T-helper 1 cell treated with Interleukin-12 subunit alpha and Interleukin-12 subunit beta and Interleukin-4 antibody, amounts not matched to agents 30 ng/mL and 1 ng/mL, for 36 hours (primary cell): Measurements from ENCODE around the gene HLF. TPM values are rescaled to one million over a fixed set of nuclear protein-coding genes. Genes with fewer than 3 reads are reported as not detected.

Source experiments
- intact Hi-C: fragments of 100-400 bp; cut with micrococcal nuclease; formaldehyde crosslinking; loops from one replicate; pipeline ENCODE4 v1.15.1; 2024
- total RNA-seq: library from RNA; stranded (reverse); gene quantifications from 2 replicates; pipeline ENCODE4 v1.2.3, GENCODE V29; 2022

Gene HLF
- total RNA-seq, 1 donor from 2014 or later = 2.4 TPM

DNA sequence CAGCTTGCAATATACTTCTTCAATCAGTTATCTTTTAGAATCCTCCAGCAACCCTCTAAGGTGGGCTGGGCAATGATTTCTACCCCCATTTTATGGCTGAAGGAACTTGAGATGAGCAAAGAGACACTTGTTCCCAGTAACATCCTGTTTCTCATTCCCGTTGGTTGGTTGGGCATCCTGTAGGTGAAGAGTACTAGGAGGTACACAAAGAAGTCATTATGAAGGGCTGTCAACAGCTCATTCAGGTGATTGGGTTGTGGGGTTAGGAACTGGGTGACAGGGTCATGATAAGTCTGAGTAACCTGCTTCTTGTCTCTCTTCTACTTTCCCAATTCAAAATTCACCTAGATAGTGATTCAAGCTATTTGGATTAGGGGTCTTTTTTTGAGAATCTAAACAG, 80.4 kb downstream of the HLF start:
- intact Hi-C loops = loop anchor here (2.0 kb wide), 4 partner anchors 76 to 308 kb away; partner anchors contain the start of genes HLF and MMD

DNA sequence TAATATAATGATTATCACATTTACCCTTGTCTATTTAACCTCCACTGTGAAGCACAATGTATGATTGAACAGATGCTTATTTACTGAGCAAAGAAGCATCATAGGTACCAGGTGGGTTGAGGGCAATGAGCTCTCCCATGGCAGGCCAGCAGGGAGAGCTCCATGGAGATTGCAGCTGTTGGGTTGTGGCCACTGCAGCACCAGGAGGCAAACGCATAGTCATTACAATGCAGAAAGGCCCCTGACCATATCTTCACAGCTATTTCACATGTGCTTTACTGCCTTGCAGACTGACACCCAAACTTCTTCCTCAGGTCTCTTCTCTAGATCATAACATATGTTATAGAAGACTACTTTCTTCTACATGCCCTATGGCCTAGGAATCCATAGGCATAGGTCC, 81.9 kb downstream of the HLF start:
- intact Hi-C loops = no loop called here

DNA sequence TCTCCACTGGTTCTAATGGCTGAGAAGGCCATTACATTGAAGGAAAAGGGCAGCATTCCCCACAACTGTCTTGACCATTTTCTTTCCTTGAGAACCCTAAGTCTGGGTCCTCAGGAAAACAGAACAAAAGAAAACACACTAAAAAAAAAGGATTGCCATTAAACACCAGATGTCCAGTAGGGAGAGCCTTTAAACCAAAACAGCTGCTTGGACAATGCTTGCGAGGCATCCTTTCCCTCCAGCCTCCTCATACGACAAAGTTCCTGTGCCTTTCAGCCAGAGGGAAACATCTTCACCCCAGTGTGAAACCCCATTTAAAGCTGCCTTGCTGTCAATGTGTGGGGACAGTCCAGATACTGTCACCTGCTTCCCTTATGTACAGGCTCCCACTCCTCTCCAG, 82.6 kb downstream of the HLF start:
- intact Hi-C loops = no loop called here

DNA sequence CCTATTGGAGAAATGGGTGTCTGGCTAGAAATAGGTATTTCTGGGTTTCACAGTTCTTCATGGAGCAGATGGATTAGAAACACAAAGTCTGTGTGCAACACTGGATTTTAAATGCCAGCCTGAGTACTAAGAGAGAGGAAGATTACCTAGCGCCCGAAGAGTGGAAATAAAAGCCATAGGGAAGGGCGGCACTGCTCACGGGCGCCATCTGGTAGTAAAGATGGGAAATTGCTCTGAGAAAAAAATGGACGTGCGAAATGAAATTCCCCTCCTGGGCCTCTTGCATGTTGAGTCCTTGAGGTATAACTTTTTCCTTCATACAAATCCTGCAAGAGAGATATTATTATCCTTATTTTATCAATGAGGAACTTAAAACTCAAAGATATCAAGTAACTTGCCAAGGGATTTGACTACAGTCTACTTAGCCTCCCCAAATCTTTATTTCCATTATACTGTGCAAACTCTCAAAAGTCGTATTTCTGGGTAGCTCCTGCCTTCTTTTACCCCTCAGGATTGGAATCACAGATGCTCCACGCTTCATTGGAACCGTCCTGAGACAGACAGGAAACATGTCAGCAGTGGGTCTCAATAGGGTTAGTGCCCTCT, 84.1 kb downstream of the HLF start:
- intact Hi-C loops = loop anchor here (1.0 to 2.0 kb wide), 6 partner anchors 14 to 356 kb away; no protein-coding TSS in a partner anchor

DNA sequence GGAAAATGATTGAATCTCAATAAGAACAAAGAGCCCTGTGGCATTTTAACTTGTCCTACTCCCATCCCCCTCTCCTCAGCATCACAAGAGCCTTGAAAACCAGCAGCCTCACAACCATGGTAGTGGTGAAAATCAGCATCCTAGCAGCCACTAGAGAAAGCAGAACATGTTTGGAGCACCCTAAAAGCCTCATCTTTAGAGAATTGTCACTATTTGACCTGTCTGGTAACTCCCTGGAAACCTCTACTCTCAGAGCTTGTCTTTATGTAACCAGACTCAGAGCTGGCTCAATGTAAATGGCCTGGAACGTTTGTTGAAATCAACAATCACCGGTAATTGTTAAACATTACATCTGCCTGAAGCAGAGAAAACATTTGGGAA, 86.1 kb downstream of the HLF start:
- intact Hi-C loops = loop anchor here (10.0 kb wide), 1 partner anchor 156 kb away; no protein-coding TSS in a partner anchor

DNA sequence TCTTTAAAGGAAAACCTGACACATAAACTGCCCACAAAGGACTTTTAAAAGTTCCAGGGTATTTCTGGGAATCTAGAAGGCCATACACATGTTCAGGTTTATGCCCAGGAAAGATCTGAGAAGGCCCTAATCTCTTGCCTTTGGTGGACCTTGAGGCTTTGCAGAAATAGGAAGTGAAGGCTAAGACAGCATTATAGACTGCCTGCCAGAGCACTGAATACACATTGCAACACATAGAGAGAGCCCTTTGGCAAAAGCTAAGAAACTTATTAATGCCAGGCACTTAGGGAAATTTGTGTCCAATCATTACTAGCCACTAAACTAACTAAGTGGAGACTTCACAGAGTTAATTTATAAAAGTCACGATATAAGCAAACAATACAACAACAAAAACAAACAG, 86.5 kb downstream of the HLF start:
- intact Hi-C loops = loop anchor here (10.0 kb wide), 1 partner anchor 156 kb away; no protein-coding TSS in a partner anchor

DNA sequence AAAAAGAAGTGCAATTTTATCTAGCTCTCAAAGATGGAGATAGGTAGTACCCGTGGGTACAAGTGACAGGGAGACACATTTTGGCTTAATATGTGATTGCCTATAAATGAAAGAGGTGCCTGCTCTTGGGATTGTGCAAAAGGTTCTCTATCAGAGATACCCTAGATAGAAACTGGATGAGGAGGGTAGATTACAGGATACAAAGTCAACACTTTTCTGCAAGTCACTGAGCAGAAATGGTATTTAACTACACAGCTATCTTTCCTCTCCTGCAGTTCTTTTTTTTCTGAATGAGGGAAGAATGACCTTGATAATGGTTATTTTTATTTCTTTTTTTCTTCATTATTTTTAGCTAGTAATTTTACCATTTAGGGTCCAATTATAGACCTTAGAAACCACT, 89.2 kb downstream of the HLF start:
- intact Hi-C loops = loop anchor here (10.0 kb wide), 1 partner anchor 159 kb away; no protein-coding TSS in a partner anchor

DNA sequence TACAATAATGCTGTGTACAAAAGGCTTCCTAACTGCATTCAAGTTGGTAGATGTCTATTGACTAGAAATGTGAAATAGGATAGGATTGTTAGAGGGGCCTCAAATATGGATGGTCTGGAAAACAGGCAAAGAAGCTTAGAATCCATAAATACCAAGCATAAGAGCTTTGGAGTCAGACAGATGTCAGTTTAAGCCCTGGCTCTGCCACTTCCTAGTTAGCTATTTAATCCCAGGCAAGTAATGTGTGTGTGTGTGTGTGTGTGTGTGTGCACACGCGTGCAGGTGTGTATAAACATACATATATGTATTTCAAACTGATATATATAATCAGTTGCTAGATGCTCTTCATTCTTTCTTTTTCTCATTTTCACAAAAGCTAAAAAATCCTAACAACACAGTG, 90.2 kb downstream of the HLF start:
- intact Hi-C loops = loop anchor here (5.0 to 10.0 kb wide), 2 partner anchors 160 to 303 kb away; no protein-coding TSS in a partner anchor

DNA sequence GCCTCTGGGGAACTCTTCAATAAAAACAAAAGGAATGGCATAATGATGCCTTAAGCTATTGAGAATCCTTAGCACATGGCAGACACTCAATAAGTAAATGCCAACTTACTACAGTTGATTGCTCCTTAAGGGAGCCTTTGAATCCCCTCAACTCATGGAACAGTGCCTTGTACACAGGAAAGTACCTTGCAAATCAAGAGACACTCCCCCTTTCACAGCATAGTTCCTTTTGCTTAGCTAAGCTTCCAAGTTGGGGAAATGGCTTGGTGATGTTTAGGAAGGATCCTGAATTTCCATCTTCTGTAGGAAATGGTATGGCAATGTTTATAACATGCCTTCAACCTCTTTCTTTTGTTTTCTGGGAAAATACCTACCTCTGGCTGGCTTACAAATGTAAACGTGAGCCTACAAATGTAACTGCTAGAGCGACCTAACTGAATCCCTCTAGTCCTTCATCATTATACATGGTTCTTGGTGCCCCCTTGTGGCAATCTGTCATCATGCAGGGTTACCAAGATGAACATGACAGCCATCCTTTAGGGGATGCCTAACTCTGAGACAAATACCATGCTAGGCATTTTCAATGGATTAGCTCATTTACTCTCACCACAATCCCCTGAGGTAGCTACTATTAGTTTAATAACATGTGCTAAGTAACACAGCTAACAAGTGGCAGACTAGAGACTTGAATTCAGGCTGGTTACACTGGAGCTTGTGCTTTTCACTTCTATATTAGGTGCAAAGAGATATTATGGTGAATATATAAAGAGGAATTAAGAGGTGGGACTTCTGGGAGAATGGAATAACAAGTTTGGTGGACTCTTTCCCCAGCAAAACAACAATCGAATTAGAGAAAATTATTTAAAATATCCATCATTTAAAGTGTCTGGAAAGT, 91.9 kb downstream of the HLF start:
- intact Hi-C loops = loop anchor here (1.0 to 10.0 kb wide), 7 partner anchors 60 to 388 kb away; partner anchors contain the start of genes COX11, MMD and STXBP4

DNA sequence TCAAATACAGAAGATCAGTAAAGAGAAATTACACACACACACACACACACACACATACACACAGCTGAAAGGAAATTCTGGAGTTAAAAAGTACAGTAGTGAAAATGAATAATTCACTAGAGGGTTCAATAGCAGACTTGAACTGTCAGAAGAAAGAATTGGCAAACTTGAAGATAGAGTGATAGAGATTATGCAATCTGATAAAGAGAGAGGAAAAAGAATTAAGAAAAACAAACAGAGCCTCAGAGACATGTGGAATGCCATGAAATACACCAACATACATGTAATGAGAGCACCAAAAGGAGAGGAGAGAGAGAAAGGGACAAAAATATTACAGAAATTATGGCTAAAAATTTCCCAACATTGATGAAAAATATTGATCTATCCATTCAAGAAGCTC, 96.2 kb downstream of the HLF start:
- intact Hi-C loops = no loop called here

DNA sequence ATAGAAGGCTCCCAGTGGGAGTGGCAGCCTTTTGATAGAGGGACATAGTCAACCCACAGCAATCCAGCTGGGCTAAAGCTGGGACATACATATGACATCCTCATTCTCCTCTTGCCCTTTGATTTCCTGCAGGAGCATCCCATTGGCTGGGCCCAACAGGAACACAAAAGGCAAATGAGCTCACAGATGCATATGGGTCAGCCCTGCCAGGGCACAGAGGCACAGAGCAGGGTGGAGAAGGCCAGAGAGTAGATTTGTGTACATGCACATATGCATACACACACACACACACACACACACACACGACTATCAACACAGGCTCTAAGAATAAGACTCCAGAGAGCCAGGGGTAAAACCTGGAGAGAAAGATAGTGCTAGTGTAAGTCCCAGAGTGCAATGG, 98.3 kb downstream of the HLF start:
- intact Hi-C loops = no loop called here

DNA sequence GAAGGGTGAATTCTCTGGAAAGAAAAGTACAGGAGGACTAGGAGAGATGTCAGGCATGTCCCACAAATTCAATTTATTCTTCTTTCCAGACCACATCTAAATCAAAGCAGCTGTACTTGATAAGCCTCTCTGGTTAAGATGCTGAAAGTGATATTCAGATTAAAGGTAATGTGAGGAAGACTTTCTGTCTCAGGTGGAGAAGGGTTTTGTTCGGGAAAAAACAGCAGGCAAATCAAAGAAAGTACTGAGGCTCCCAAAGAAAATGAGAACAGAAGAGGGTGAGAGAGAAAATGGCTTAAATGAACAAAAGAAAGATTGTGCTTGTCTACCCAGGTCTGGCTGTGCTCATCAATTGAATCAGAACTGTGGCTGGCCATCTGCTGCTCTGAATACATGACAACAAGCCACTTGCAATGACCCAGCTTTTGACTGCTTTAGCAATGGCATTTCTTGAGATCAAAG, 101.3 kb downstream of the HLF start:
- intact Hi-C loops = no loop called here

DNA sequence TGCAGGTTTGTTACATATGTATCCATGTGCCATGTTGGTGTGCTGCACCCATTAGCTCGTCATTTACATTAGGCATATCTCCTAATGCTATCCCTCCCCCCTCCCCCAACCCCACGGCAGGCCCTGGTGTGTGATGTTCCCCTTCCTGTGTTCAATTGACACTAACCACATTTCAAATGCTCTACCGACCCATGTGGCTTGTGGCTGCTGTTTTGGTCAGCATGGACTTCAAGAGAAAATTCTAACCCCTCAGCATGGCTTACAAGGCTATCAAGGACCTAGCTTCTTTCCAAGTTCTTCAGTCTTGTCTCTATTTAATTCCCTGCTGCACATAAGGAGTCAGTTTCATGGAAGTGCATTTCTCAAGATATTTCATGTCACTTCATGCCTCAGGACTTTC, 103.9 kb downstream of the HLF start:
- intact Hi-C loops = no loop called here

Other genes starting within 250 kb of the HLF start
- 31.7 and 31.9 TPM in 2 replicates for gene MMD, start 156.9 kb downstream of the HLF start, total RNA-seq
- not detected in 2 replicates for gene SMIM36, start 246.5 kb downstream of the HLF start, total RNA-seq